Epithelial cell of proximal tubule (primary cell): ENCODE data around the gene NPY5R. TPM values are rescaled to one million over a fixed set of nuclear protein-coding genes. Genes with fewer than 3 reads are reported as not detected.
A peak's percentile ranks its signal among the peaks of the same experiment; 100 is the strongest.

Source experiments
- DNase-seq: peaks from one replicate; pipeline ENCODE4 v3.0.0-alpha.2; 2011; ENCODE audit warnings: low read depth
- H3K4me3 ChIP-seq: 2 replicates; pipeline ENCODE4 v1.5.1; 2011; ENCODE audit warnings: low read depth, mild to moderate bottlenecking, low read length
- total RNA-seq: library from RNA; depleted of rRNA; stranded (reverse); fragments of >200 nt; gene quantifications from 2 replicates; pipeline ENCODE4 v1.2.3, GENCODE V29; 2015
- TF ChIP-seq, protein P1 (sequence below): conservative IDR thresholded peaks from 2 replicates; pipeline ENCODE4 v1.5.1; 2012; ENCODE audit warnings: low read depth, mild to moderate bottlenecking, low read length

Gene NPY5R
- total RNA-seq, 1 donor from 2014 or later: 0.12 TPM

DNA sequence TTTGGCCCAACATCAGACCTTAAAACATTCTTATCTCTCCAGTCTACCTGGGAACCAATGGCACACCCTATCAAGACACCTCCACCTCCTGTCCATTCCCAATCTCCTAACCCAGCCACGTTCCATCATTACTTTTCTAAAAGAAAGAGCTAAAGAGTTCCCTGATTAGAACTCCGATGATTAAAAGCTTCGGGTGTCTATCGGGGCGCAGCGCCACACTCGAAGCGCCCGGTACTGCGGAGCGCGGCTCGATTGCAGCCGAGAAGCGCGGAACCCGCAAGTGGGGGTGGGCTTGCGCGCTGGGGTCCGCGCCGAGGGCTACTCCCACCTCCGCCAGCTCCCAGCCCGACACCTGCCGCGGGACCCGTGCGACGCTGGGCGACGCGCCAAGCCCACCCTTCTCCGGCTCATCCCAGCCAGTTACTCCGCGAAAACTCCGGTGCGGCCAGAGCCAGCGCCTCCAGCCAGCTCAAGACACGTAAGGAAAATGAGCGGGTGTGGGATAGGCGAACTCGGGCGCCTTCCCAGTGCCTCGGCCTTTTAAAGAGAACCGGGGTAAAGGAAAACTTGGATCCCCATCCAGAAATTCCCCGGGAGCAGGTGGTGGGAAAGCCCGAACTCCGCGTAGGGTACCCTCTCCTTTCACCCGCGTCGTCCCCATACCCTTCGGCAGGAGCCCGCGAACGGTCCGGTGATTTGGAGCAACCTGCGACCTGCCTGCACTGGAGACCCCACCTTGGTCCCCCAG lies 11.9 kb upstream of the NPY5R start:
- peak overlapping the region; percentile 57 for H3K4me3 ChIP-seq
- DNase-seq: no peak
- TF ChIP-seq, protein P1, sequence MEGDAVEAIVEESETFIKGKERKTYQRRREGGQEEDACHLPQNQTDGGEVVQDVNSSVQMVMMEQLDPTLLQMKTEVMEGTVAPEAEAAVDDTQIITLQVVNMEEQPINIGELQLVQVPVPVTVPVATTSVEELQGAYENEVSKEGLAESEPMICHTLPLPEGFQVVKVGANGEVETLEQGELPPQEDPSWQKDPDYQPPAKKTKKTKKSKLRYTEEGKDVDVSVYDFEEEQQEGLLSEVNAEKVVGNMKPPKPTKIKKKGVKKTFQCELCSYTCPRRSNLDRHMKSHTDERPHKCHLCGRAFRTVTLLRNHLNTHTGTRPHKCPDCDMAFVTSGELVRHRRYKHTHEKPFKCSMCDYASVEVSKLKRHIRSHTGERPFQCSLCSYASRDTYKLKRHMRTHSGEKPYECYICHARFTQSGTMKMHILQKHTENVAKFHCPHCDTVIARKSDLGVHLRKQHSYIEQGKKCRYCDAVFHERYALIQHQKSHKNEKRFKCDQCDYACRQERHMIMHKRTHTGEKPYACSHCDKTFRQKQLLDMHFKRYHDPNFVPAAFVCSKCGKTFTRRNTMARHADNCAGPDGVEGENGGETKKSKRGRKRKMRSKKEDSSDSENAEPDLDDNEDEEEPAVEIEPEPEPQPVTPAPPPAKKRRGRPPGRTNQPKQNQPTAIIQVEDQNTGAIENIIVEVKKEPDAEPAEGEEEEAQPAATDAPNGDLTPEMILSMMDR: peak; percentile 7

DNA sequence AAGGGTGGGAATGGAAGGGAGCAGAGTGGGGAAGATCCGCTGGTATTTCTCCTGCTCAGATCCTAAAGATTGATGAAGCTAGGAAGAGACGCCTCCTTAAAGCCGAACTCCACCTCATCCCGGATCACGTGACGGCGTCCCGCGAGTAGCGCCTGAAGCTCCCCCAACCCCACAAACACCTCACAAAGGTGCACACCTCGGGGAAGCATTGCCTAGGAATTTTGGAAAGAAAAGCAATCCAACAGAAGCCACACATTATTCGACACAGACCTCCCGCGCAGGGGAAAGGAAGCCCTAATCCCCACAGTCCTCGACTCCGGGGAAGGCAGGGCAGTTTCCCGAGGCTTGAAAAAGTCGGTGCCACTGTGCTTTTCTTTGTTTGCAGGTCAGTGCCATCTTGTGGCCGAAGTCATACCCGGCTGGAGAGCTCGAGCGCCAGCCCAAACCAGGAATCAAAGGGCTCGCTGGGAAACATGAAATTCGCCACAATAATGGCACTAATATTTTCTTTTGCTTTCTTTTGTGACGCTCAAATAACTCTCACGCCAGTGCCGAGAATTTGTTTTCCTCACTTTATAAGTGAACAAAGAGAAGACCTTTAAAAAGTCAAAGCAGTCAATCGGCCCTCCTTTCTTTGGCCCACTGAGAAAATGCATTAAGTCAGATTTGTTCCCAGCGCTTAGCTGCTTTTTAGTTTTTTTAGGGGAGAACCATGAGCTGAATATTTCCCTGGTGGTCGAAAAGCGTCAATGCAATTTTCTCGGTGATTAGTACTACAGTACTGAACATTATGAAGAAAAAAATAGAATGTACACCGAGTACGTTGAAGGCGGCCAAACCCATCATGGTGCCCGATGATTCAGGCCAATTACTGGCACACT lies 10.9 kb upstream of the NPY5R start, which contains the start of gene NPY1R:
TSS of gene NPY1R (minus strand) at position 71 of the 881 bp plus-strand sequence. CDS start 6,042 bp downstream, outside the sequence.
- TF ChIP-seq, protein P1: peak; percentile 90
- peak; percentile 57 for DNase-seq
- peak within 1 kb of the TSS; percentile 57 for H3K4me3 ChIP-seq

DNA sequence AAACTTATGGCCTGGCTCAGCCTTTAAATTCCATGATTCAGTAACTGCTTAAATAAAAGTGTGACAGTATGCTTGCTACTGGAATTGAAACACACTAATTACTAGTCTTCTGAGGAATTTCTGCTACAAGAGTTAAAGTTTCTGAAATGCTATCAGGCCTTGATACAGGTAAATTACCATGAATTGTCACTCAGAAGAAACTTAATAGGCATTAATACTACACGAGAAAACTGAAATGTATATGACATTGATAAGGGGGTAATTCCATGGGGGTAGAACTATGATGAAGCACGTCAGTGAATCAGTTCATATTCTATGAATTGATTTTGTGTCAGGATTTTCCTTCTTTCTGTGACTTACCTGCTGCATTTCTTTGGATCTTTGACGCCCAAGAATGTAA lies 8.3 kb upstream of the NPY5R start:
- H3K4me3 ChIP-seq: no peak overlapping the region
- TF ChIP-seq, protein P1: no peak
- no peak for DNase-seq

DNA sequence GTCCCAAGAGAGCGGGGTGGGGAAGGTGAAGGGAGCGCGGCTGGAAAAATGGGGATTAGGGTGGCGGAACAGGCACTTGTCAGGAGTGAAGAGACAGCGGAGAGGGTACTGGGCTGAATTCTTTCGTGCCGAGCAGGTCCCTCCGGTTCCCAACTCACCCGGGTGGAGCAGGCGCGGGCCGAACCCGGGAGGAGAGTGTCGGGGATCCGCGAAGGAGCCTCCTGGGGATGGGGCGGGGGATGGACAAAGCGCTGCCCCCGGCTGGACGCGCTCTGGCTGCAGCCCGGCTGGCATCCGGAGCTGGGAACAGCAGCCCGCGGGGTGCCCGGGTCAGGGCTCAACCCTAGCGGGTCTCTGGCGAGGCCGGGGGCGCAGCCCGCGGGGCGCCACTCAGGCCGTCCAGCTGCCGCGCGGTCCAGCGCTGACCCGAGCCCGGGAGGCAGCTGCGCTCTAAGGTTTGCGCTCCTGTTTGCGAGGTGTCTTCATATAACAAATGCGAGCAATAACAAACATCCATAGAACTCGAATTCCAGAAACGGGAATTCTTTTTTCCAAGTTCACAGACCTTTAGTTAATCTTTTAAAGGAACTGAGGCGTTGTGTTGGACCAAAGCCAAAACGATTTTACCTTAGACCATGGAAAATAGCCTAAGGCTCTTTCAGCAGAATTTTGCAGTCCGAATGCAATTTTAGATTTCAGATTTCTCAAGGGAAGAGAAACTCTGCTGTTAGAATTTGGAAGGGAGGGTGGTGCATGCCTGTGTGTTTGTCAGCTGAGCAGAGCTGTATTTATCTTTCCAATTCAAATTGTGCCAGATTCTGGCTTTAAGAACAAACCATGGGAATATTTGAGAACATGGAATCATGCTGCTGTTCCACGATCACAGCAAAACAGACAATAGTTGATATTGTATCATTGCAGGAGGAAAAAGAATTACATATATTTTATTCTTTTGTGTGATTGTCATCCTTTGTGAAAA lies 744 bp downstream of the NPY5R start:
- H3K4me3 ChIP-seq: peak overlapping the region; percentile 75
- no peak for DNase-seq
- TF ChIP-seq, protein P1: no peak

DNA sequence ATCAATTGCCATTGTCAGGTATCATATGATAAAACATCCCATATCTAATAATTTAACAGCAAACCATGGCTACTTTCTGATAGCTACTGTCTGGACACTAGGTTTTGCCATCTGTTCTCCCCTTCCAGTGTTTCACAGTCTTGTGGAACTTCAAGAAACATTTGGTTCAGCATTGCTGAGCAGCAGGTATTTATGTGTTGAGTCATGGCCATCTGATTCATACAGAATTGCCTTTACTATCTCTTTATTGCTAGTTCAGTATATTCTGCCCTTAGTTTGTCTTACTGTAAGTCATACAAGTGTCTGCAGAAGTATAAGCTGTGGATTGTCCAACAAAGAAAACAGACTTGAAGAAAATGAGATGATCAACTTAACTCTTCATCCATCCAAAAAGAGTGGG lies 7.0 kb downstream of the NPY5R start:
- DNase-seq: peak; percentile 72

DNA sequence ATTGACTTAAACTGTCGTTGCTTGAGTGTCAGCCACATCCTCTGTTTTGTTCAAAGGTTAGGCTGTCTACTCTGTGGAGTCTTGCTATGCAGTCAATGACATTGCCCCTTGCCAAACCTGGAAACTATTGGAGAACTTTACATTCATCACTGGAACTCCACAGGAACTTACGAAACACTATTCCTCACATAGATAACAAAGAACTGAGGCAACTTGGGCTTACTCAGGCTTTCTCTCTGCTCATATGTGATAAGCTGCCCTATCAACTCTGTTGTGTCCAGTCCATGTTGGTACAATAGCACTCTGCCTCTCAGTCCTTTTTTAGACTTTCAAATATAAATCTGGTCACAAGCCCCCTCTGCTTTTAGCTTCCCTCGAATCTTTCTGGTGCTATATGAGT lies 9.4 kb downstream of the NPY5R start:
- no peak overlapping the region for H3K4me3 ChIP-seq
- TF ChIP-seq, protein P1: no peak
- no peak for DNase-seq

More for the DNA sequence above, 7.0 kb downstream of the NPY5R start:
- no peak overlapping the region for H3K4me3 ChIP-seq
- TF ChIP-seq, protein P1: no peak
